AG09309 (cell line): Measurements from ENCODE around the gene GPC5.

ENCODE experiments used
- DNase-seq: peaks from one replicate; pipeline ENCODE4 v3.0.0-alpha.2; 2010; ENCODE audit warnings: low read depth
- H3K4me3 ChIP-seq: 2 replicates; pipeline ENCODE4 v1.5.1; 2011; ENCODE audit warnings: mild to moderate bottlenecking, low read depth, low read length, moderate library complexity; ENCODE audit not compliant: control insufficient read depth
- TF ChIP-seq, protein P1 (sequence below): IDR thresholded peaks from 2 replicates; pipeline ENCODE4 v1.5.1; 2011; ENCODE audit warnings: mild to moderate bottlenecking, low read depth, low read length, inconsistent platforms; ENCODE audit not compliant: insufficient read depth, control insufficient read depth; ENCODE audit errors: missing control alignments

Gene GPC5

DNA sequence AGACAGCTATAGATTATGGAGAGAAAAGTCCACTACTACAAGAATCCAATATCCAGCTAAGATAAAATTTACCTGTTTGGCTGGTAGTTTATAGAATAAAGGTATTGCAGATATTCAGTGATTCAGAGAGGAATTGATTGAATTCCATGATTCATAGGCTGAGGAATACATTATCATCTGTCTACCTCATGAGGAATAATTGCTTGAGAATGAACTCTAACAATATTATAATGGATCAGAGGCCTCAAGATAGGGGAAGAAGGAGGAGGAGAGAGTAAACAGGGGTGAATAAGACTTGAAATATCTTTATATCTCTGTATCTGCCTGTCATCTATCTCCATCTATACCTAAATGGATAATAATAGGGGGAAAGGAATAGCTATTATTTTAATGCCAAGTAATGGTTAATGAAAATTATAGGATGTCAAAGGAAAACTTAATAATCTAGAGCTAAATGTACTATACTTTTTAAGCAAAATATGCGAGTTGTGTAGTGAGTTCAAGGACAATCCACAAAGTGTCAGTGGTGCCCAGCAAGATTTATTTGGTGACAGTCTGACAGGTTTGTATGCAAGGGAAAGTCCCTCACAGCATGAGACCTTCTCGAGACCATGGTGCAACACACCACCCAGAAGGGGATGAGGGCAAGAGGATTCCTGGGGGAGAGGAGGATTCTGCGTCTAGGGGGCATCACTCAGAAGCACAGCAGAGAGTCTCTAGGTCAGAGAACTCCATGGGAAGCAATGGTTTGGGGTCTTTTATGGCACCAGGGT lies 224.5 kb downstream of the GPC5 start:
- no peak overlapping the region for H3K4me3 ChIP-seq
- DNase-seq: no peak
- TF ChIP-seq, protein P1, sequence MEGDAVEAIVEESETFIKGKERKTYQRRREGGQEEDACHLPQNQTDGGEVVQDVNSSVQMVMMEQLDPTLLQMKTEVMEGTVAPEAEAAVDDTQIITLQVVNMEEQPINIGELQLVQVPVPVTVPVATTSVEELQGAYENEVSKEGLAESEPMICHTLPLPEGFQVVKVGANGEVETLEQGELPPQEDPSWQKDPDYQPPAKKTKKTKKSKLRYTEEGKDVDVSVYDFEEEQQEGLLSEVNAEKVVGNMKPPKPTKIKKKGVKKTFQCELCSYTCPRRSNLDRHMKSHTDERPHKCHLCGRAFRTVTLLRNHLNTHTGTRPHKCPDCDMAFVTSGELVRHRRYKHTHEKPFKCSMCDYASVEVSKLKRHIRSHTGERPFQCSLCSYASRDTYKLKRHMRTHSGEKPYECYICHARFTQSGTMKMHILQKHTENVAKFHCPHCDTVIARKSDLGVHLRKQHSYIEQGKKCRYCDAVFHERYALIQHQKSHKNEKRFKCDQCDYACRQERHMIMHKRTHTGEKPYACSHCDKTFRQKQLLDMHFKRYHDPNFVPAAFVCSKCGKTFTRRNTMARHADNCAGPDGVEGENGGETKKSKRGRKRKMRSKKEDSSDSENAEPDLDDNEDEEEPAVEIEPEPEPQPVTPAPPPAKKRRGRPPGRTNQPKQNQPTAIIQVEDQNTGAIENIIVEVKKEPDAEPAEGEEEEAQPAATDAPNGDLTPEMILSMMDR: no peak

DNA sequence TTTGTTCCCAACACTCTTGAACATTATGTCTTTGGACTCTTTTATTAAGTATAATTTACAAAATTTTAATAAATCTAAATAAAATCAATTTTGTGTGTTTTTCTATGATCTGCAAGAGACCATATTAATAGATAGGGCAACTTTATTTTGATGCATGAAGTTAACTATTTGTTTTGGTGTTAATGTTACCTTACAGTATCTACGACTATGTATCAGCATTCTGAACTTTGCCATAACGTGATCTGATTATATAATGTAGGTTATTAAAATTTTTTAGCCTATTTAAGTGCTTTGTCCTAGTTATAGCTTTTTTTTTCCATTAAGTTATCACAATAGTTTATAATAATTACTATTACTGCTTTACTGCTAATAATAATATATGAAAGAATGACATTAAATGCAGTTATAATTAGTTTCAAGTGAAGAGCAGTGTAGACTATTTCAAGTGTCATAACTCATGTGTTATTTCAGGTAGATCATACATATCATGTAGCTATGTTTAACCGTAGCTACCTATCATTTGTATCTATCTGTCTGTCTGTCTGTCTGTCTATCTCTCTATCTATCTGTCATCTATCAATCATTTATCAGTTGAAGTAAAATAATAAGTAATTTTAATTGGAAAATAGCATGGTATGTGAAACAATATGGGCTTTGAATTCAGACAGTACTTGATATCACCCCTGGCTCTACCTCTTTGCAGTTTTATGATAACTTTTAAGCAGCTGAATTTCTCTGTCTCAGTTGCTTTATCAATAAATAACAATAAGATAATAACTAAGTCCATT lies 229.7 kb downstream of the GPC5 start:
- TF ChIP-seq, protein P1: no peak
- DNase-seq: no peak
- H3K4me3 ChIP-seq: no peak overlapping the region

DNA sequence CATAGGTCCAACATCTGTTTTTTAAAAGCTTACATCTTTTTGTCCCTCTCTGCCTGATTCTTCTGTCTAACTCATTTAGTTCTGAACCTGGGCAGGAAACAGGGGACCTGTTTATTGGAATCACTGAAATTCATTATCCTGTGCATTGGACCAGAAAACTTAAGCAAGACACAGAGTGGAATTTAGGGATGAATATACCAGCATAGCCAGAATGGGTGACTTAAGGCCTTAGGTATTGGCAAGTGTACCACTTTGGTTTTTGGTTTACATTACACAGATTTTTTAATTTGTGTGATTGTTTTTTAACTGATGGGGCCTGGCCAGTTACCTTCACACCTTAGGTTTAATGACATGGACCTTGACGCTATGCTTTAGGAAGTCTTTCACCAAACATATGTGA lies 232.5 kb downstream of the GPC5 start:
- no peak overlapping the region for H3K4me3 ChIP-seq
- TF ChIP-seq, protein P1: no peak
- no peak for DNase-seq

DNA sequence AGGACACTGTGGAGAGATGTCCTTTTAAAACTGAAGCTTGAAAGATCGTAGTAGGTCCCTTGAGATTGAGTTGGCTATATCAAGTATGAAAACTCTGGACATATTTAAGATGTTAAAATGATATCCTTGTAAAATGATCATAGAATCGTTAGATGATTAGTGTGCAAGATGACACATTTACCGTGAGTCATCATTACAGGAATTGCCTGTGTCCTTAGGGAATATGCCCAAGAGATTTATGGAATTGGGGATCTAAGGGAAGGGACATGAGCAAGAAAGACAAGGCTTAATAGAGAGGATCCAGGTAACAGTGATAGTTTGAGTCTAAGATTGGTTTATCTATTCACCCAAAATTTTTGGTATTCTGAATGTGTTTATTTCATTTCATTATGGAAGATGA lies 233.7 kb downstream of the GPC5 start:
- TF ChIP-seq, protein P1: no peak
- no peak overlapping the region for H3K4me3 ChIP-seq
- DNase-seq: no peak

DNA sequence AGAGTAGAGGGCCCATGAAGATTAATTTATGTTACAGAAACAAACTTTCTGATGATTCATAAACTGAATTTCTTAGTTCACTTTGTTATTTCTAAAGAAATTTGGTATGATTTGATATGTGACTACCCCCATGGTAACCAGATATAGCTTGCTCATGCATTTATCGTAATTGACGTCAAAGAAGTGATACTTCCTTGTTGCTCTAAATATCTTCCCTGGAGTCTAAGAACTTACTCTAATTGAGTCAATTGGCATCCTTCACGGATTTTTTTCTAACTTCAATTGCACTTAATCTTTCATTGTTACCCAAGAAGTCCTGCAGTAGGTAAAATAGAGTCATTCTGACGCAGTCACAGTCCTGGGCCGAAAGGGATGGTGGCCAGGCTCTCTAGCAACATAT lies 240.9 kb downstream of the GPC5 start:
- DNase-seq: no peak
- TF ChIP-seq, protein P1: no peak
- no peak overlapping the region for H3K4me3 ChIP-seq

DNA sequence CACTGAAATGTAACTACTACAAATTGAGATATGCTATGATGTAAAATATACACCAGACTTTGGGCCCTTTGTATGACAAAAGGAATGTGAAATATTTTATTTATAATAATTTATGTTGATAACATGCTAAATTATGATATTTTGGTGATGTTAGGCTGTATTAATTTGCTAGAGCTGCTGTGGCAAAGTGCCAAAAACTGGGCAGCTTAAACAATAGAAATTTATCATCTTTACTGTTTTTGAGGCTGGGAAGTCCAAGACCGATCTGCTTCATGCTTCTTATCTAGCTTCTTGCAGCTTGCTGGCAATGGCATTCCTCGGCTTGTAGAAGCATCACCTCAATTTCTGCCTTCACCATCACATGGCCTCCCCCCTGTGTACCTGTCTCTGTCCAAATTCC lies 245.0 kb downstream of the GPC5 start:
- TF ChIP-seq, protein P1: no peak

More for the DNA sequence above, 245.0 kb downstream of the GPC5 start:
- no peak for DNase-seq
- no peak overlapping the region for H3K4me3 ChIP-seq
